HCT116 (cell line): ENCODE data around the gene TYRO3.

Source experiments
- CEBPB ChIP-seq: IDR thresholded peaks from 2 replicates; pipeline ENCODE4 v1.6.1; 2012; ENCODE audit warnings: low read depth
- POLR2A ChIP-seq: IDR thresholded peaks from 2 replicates; pipeline ENCODE4 v1.7.0; 2011; ENCODE audit warnings: borderline replicate concordance; ENCODE audit not compliant: insufficient read depth, insufficient read length; ENCODE audit errors: extremely low read depth
- RAD21 ChIP-seq: IDR thresholded peaks from 2 replicates; pipeline ENCODE4 v1.6.1; 2012; ENCODE audit warnings: low read depth, mild to moderate bottlenecking
- ZFX ChIP-seq: fragments of 450-650 bp; IDR thresholded peaks from 2 replicates; pipeline ENCODE4 v1.6.1; 2017
- TF ChIP-seq, protein P1 (sequence below), 3 experiments: fragments of 200-600 bp in 1 of 3; sonication (generic) in 1 of 3; IDR thresholded peaks in 2 of 3; conservative IDR thresholded peaks in 1 of 3; 2 replicates each; pipeline ENCODE4 v1.5.1; 2012 to 2017; ENCODE audit warnings: low read depth in 2 of 3, low read length in 2 of 3, antibody characterized with exemption in 1 of 3, borderline replicate concordance in 1 of 3, control low read depth in 1 of 3, mild to moderate bottlenecking in 1 of 3, mixed read lengths in 1 of 3, mixed run types in 1 of 3, moderate library complexity in 1 of 3; ENCODE audit not compliant: insufficient read depth in 1 of 3

DNA sequence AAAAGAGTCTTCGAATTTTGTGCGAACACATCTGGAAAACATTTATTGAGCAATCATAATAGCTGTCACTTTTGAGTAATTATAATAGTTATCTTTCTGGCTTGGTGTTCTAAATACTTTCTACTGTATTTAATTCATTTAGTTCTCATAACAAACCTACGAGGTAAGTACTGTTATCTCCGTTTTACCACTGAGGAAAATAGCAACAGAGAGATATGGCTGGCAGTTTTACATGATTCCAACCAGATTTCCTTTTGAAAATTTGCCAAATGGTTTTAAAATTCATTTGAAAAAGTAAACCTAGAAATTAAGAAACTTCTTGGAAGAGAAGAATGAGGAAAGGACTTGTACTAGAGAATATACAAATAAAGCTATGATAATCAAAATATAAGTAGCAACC, 63.9 kb downstream of the TYRO3 start:
- TF ChIP-seq, protein P1, sequence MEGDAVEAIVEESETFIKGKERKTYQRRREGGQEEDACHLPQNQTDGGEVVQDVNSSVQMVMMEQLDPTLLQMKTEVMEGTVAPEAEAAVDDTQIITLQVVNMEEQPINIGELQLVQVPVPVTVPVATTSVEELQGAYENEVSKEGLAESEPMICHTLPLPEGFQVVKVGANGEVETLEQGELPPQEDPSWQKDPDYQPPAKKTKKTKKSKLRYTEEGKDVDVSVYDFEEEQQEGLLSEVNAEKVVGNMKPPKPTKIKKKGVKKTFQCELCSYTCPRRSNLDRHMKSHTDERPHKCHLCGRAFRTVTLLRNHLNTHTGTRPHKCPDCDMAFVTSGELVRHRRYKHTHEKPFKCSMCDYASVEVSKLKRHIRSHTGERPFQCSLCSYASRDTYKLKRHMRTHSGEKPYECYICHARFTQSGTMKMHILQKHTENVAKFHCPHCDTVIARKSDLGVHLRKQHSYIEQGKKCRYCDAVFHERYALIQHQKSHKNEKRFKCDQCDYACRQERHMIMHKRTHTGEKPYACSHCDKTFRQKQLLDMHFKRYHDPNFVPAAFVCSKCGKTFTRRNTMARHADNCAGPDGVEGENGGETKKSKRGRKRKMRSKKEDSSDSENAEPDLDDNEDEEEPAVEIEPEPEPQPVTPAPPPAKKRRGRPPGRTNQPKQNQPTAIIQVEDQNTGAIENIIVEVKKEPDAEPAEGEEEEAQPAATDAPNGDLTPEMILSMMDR (IDR thresholded peaks at IDR 0.05 in 2 of 3, conservative IDR thresholded peaks at IDR 0.05 in 1 of 3; ENCODE audit: borderline replicate concordance in 1 of 3, insufficient read depth in 1 of 3, low read depth in 2 of 3, low read length in 2 of 3), result no peak
- TF ChIP-seq ZFX (no peak), POLR2A (no peak), CEBPB (no peak), RAD21 (no peak)
